HG02678 (cell line): Measurements from ENCODE around the gene GBF1.
A peak's percentile ranks its signal among the peaks of the same experiment; 100 is the strongest.
"Not testable (repeated sequence)": the region's sequence is repeated elsewhere in the genome, so short reads cannot be mapped to it uniquely, and the experiment has no call there.

Source experiments
- ATAC-seq: cut with Tn5 transposase; IDR thresholded peaks from one replicate; pipeline ENCODE4 v1.9.1; 2021; ENCODE audit warnings: mild to moderate bottlenecking, moderate library complexity; ENCODE audit not compliant: unreplicated experiment

The GBF1 gene

DNA sequence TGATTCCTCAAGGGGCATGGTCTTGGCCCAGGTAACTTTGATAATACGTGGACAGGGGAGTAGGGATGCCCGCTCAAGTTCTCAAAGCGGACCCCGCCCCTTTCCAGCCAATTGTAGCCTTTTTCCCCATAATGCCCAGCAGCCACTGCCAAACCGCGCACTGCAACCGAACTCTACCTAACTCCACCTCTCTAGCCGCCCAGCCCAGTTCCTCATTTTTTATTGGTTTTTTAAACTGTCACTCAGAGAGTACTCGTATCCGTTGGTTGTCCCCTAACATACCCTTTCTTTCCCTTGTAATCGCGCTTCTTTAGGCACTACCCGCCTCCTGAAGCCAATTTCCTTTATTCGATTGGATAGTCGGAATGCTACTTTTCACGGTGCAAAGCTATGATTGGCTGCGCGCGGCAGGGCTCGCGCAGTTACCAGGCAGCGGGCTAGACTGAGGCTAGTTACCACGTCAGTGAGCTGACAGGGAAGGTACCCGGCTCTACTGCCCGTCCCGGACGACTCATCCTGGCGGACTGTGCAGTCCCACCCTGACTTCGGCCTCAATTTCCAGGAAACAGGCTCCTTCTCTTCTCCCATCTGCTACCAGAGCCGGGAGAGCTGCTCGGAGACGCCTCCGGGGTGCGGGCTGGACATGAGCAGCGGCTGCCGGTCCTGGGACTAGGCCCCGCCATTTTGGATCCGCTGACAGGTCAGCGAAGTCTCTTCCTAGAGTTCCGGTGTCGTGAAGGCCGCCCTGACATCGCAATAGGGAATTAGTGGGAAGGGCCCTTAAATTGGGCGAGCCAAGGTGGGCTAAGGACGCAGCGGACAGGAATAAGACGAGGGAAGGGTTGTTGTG lies at the start of gene GBF1:
TSS of gene GBF1 (plus strand) at position 451 of the 850 bp plus-strand sequence. CDS start 13,407 bp downstream, outside the sequence.
- peak; percentile 88 for ATAC-seq

GRCh38 chr10:102196893-102197292 lies 48.4 kb upstream of the GBF1 start:
- no peak for ATAC-seq

- no peak for ATAC-seq
These were observed 47.3 kb upstream of the GBF1 start for GRCh38 chr10:102198027-102198426.

DNA sequence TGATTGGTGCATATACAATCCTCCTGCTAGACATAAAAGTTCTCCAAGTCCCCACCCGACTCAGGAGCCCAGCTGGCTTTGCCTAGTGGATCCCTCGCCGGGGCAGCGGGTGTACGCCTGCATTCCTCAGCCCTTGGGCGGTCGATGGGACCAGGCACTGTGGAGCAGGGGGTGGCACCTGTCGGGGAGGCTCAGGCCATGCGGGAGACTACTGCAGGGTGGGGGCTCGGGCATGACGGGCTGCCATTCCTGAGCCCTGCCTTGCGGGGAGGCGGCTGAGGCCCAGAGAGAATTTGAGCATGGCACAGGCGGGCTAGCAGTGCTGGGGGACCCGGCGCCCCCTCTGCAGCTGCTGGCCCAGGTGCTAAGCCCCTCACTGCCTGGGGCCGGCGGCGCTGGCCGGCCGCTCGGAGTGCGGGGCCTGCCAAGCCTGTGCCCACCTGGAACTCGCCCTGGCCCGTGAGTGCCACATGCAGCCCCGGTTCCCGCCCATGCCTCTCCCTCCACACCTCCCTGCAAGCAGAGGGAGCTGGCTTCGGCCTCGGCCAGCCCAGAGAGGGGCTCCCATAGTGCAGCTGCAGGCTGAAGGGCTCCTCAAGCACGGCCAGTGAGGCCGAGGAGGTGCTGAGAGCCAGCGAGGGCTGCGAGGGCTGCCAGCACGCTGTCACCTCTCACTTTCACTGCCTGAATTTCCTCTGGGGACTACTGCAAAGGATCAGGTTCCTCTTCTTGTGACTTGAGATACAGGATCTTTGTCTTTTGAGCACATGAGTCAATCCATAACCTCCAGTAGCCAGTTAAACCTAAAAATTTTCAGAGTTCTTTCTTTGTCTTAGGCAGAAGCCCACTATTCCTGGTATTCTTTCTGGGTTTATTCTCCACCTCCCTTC lies 44.3 kb upstream of the GBF1 start:
- ATAC-seq = no peak

DNA sequence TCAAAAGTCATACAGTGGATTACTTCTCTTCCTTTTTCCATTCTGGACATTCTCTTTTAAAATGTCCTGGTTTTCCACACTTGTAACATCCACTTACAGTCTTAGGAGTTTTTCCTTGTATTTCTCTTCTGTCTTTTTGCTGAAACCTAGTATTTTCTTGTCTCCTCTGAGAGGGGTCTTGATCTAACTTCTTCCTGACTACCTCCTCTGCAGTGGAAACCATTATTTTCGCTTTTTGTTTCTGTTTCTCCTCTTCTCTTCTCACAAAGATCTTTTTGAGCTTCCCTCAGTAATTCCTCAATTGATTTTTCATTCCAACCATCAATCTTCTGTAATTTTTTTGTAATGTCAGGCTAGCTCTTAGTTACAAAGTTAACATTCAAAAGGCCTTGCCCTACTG lies 42.9 kb upstream of the GBF1 start:
- ATAC-seq = no peak

DNA sequence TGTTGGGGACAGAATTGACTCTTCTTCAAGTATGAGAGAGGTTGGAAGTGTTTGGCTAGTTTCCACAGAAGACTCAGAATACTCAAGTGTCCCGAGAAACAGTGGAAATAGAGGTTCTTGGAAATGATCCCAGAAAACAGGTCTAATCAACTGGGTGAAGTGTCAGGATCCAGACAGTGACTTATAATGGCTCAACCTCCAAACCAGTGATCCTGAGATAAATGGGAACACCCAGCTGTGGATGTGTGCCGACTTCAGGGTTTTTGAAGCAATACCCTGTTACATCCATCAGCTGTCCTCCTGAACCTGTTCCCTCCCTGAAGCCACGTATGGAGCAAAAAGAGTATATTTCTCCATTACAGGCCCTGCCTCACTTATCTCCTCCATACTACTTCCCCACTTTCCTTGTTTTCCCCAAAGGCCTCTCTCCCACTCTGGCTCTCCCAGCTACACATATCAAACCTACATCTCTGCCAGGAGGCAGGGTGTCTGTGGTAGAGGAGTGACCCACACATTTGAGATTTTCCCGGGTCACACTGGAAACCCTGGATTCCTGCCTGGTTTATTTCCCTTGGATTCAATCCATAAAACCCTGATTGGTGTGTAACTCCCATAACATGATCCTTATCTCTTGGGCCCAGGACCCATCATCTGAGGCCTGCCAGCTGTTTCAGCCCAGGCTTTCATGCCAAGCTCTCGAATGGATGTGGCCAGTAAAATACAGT lies 36.9 kb upstream of the GBF1 start:
- ATAC-seq = no peak

DNA sequence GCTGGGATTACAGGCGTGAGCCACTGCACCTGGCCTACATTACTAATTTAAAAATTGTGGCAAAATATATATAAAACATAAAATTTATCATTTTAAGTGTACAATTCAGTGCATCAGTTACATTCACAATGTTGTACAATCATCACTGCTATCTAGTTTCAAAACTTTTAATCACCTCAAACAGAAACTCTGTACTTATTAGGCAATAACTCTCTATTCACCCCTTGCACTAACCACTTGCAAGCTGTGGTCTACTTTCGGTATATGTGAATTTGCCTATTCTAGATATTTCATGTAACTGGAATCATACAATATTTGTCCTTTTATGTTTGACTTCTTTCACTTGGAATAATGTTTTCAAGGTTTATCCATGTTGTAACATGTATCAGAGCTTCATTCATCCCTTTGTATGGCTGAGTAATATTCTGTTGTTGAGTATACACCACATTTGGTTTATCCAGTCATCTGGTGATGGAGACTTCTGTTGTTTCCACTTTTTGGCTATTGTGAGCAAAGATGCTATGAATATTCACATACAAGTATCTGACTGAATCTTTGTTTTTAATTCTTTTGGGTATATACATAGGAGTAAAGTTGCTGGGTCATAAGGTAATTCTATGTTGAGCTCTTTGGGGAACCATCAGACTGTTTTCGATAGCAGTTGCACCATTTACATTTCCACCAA lies 33.6 kb upstream of the GBF1 start:
- no peak for ATAC-seq

DNA sequence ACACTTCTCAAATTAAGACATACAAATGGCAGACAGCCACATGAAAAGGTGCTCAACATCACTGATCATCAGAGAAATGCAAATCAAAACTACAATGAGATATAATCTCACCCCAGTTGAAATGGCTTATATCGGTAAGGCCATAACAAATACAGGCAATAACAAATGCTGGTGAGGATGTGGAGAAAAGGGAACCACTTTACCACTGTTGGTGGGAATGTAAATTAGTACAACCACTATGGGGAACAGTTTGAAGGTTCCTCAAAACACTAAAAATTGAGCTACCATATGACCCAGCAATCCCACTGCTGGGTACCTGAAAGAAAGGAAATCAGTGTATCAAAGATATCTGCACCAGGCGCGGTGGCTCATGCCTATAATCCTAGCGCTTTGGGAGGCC lies 31.7 kb upstream of the GBF1 start:
- not testable (repeated sequence) for ATAC-seq

GRCh38 chr10:102219370-102219769 lies 26.0 kb upstream of the GBF1 start:
- ATAC-seq = no peak

- no peak for ATAC-seq
These were observed 24.7 kb upstream of the GBF1 start for GRCh38 chr10:102220612-102221011.

DNA sequence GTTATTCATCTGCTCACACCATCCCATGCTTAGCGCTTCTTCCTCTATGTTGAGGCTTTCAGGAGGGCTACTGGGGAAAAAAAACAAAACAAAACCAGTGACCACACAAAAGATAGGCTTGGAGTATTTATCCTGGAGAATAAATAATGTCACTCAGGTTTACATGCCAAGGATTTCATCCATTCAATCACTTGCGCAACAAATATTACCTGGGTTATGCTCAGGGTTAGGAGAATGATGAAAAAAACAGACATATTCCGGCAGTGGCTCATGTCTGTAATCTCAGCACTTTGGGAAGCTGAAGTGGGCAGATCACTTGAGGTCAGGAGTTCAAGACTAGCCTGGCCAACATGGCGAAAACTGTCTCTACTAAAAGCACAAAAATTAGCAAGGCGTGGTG lies 22.5 kb upstream of the GBF1 start:
- no peak for ATAC-seq

GRCh38 chr10:102225646-102226541 lies 19.4 kb upstream of the GBF1 start, which contains the start of gene ELOVL3:
TSS of gene ELOVL3 (plus strand) at chr10:102226299. CDS start at chr10:102226549, 250 bp downstream.
- peak; percentile 96 for ATAC-seq

DNA sequence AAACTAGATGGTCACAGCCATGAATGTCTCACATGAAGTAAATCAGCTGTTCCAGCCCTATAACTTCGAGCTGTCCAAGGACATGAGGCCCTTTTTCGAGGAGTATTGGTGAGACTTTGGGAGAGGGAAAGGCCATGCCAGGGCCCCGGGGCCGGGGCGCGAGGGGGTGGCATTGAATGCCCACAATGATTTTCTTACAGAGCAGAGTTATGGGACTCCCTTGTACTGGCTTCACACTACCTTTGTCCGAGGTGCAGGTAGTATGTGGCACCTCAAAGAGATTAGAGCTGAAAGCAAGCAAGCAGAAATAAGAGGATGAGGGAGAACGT lies 18.8 kb upstream of the GBF1 start:
- ATAC-seq = no peak

DNA sequence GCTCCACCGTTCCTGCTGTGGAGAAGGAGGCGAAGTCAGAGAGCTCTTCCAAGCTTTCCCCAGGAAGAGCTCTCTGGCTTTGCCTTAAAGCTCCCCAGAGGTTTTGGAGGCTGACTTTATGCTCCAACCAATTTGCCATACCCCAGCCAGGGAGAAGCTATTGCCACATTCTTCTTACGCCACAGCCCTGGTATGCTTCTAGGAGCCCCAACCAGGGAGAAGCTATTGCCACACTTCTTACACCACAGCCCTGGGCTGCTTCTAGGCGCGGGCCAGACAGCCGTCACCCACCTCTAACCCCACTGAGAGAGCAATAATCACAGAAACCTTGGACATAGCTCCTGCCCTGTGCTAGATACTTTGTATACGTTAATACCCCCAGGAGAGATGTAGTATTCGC lies 18.3 kb upstream of the GBF1 start:
- ATAC-seq = no peak

GRCh38 chr10:102229810-102230263 lies 15.5 kb upstream of the GBF1 start:
- no peak for ATAC-seq

- ATAC-seq = no peak
These were observed 15.0 kb upstream of the GBF1 start for GRCh38 chr10:102230264-102230860.

GRCh38 chr10:102230861-102231356 lies 14.4 kb upstream of the GBF1 start:
- no peak for ATAC-seq

- ATAC-seq = no peak
These were observed 13.7 kb upstream of the GBF1 start for GRCh38 chr10:102231357-102232318.
